ENCODE results near the gene CDH4. TPM values are rescaled to one million over a fixed set of nuclear protein-coding genes. Genes with fewer than 3 reads are reported as not detected.

Gene CDH4
- total RNA-seq, 1 experiment from 2014 or later: 3.8 TPM

DNA sequence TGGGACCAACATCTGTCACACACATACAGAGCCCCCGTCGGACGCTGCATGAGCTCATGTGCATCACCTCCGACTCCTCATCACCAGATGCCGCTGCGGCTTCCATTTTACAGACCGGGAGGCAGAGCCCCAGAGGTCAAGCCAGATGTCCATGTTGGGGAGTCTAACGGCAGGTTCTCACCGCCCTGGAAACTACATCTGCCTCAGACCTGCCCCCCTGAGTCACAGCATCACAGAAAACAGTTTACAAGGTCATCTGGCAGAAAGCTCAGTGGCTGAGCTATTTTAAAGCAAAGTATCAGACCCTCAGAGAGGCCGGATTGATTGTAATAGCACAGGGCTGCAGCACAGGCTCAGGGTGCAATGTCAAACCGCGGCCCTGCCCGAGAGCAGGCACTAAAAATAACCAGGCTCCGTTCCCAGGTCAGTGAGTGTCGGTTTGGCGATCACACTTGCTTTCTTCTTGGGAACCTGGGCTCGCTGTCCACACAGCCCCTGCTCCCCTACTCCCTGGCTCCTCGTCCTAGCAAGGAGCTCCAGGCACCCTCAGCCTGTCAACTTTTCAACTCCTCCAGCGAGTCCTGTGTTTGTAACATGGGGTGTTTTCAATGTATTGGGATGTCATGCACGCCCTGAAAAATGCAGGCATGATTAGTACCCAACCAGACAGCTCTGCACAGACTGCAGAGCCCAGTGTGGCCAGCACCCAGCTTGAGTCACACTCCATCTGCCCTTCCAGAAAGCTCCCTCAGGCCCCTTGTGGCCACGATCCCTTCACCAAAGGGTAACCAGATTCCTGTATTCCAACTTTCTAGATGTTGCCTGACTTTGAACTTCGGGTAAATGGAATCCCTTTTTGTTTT is 264.5 kb downstream of the CDH4 start:
- peak; percentile 39 for DNase-seq (ENCODE audit: low read depth)

DNA sequence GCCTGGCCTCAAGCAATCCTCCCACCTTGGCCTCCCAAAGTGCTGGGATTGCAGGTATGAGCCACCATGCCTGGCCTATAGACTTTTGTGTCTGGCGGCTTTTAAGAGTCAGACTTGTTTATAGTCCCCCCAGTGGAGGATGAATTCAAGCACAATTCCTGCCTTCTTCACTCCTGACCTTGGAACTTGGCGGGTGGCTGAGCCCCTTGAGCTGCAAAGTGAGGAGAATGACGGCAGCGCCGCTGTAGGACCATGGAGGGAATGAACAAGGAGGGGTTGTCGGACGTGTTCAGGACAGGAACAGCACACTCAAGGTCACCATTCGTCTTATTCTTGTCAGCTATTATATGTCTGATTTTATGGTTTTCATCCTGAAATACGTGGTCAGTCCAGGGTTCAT is 265.4 kb downstream of the CDH4 start:
- no peak for DNase-seq (ENCODE audit: low read depth)

DNA sequence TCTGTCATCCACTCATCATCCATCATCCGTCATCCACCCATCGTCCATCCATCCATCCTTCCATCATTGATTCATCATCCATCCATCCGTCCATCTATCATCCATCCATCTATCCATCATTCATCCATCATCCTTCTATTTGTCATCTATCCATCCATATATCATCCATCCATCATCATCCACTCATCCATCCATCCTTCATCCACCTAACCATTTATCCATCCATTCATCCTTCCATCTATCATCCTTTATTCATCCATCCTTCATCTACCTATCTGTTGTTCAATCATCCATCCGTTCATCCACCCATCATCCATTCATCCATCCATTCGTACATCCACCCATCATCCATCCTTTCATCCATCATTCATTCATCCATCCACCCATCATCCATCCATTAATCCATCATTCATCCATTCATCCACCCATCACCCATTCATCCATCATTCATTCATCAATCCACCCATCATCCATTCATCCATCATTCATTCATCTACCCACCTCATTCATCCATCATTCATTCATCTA is 266.4 kb downstream of the CDH4 start:
- DNase-seq (ENCODE audit: low read depth): no peak

DNA sequence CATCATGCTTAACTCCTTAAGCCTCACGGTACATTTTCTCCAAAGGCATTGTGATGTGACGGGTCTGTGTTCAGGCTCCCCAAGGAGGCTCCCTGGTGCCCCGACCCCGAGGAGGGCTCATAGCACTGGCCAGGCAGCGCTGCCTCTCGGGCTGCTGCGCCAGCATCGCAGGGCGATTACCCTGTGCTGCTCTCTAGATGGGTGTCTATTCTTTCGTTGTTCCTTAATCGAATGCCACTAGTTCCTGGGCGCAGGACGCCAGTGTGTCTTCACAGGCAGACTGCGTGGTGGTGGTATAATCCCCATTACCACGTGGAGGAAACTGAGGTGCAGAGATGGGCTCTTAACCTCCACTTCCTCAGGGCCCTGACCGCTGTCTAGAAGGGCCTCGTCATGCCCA is 267.4 kb downstream of the CDH4 start:
- DNase-seq (ENCODE audit: low read depth): no peak

DNA sequence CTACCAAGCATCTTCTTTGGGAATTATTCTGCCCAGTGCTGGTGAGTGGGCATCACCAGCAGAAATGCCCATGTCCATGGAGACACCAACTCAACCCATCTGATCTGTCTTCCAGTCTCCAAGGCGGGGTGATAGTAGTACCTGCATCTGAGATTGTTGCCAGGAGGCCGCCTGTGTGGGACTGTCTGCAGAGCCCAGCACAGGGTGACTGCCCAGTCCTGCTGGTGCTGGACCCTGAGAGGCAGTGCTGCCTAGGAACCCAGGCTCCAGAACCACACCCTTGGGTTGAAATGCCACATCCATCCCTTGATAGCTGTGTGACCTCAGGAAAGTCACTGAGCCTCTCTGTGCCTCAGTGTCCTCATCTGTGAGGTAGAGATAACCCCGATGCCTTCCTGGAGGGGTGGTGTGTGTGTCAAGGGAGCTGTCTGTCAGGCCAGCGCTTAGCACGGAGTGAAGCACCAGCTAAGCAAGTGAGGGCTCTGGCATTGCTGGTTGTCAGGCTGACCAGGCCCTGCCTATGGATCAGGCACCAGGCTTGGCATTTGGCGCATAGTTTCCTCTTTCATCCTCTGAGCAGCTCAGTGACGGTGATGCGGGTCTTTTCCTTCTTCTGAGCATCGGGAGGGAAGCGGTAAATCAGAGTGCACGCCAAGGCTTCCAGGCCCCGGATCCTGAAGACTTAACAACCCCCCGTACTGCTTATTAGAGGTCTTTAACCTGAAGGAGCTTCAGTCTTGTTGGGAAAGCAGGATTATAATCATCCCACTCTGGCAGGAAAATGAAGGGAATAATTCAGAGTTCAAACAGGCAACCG is 268.2 kb downstream of the CDH4 start:
- no peak for DNase-seq (ENCODE audit: low read depth)

GRCh38 chr20:61520893-61521460 is 268.9 kb downstream of the CDH4 start:
- DNase-seq (ENCODE audit: low read depth): peak; percentile 84

DNA sequence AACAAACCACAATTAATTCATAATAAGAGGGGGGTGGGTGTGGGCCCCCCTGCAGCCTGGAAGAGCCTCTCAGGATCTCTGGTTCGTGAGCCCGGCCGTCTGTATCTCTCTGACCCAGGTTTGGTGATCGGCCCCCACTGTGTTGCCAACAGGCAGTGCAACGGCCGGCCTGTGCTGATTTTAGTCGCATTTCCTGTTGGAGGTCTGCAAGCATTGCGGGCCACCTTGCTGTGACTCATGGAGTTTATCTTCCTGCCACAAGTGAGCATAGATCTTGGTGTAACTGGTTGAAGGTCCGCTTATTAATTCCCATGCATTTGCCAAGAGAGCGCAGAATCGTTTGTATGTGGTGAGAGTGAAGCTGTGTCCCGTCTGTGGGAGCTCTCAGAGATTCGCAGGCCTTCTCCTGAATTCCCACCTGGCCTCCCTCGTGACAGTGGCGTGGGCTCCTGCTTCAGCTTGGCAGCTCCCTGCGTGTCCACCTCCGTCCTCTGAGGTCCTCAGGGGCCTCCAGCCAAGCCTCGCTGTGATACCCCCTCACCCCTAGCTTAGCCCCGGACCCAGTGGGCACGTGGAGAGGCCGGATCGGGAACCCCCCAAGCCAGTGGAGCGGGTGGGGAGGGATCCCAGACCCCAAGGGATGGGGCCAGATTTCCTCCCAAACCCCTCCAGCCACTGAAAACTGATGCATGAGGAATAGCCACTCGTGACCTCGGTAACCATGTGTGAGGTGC is 269.8 kb downstream of the CDH4 start:
- peak; percentile 85 for DNase-seq (ENCODE audit: low read depth)

- no peak for DNase-seq (ENCODE audit: low read depth)
These were observed 270.5 kb downstream of the CDH4 start for GRCh38 chr20:61522498-61523090.

GRCh38 chr20:61523145-61523544 is 271.1 kb downstream of the CDH4 start:
- DNase-seq (ENCODE audit: low read depth): no peak

DNA sequence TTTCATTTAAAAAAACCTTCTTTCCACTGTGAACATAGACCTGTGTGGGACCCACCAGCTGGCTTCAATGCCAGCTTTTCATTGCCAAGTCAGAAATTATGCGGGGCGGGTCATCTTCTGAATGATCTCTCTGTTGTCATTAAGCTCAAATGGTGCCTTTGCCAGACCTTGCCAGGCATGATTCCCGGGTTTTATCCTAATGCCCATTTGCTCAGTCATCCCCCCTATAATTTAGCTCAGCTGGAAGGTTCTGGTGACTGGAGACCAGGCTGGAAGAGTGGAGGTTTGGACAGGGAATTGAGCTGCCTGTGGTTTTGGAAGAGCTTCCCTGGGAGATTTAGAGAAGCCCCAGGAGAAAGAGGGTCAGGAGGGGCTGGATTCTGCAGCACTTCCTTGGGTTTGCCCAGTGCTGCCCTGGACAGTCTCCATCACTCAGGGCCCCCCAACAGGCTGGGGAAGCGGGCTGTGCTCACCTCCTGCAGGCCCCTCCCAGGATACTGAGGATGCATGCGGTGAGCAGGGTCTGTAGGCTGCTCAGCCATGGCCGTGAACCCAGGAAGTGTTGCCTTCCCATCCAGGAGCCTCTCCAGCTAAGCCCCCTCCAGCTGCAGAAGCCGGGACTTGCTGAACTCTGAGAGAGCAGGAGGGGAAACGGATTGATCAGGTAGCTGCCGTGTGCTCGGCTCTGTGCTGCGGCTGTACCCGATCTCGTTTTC is 273.0 kb downstream of the CDH4 start:
- DNase-seq (ENCODE audit: low read depth): no peak

DNA sequence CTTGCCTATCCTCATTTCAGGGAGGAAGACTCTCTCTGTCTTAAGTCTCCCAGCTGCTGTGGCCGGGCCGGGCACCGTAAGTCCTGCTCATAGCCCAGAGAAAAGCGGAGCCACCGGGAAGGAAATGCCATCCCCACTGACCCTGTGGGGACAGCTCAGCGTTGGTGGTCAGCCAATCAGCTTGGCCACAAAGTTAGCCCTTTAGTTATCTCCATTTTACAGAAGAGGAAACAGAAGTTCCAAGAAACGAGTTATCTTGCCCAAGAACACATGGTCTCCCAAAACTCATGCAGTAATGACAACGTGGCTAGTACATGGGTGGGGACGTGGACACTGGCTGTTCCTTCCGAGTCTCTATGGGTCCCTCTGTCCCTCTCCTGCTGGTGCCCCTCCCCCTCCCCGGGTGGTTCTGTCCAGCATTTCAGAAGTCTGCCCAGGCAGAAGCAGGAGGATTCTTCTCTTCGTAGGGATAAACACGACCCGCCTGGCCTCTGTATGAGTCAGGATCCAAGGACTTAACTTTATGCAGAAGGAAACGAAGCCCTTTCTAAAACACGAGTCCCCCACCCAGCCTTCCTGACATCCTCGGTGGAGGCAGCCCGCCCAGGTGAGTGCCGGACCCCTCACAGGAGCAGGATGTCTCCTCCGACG is 273.8 kb downstream of the CDH4 start:
- peak; percentile 35 for DNase-seq (ENCODE audit: low read depth)

DNA sequence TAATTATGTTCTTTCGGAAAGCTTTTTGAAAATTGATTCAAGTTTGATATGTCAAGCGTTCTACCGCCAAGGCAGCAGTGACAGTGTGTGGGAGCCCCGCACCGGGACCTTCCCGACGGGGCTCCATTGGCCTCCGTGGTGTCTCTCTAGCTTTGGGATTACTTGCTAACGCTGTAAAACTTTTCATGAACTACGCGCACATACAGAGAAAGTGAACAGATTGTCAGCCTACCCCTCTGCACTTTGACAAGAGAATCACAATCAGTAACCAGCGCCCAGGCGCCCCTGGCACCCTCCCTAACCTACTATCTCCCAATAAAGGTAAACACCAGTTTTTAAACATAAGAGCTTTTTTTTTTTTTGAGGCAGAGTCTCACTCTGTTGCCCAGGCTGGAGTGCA is 274.8 kb downstream of the CDH4 start:
- DNase-seq (ENCODE audit: low read depth): no peak

DNA sequence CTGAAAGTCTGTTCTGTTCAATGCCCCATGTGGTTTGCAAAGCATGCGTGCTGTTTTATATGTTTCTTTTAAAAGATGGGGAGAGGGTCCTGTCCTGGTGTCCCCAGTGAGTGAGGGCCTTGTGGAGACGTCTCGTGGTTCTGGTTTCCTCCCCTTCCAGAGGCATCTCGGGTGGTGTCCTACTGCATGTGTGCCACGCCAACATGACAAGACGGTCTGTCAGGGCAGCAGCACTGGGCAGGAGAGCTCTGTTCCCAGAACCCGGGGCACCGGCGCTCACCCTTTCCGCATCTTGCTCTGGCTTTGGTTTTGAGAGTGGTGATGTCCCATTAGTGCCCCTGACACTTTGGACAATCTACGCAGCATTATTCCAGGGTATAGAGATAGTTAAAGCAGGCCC is 275.6 kb downstream of the CDH4 start:
- DNase-seq (ENCODE audit: low read depth): no peak

DNA sequence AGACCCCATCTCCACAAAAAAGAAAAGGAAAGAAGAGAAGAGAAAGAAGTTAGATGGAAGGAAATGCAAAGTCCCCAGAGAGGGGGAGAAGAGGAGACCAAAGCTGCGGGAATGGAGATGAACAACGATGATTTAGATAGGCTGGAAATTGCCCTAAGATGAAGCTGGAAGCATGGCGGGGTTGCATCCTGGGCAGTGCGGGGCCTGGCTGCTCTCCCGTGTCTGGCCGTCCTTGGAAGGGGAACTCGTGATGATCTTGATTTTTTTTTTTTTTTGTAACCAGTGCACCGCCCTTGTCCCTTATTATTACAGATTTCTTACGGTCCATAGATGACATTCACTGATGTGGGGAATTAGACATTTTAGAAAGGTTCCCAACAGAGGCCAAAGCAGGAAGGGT is 276.5 kb downstream of the CDH4 start:
- DNase-seq (ENCODE audit: low read depth): no peak

DNA sequence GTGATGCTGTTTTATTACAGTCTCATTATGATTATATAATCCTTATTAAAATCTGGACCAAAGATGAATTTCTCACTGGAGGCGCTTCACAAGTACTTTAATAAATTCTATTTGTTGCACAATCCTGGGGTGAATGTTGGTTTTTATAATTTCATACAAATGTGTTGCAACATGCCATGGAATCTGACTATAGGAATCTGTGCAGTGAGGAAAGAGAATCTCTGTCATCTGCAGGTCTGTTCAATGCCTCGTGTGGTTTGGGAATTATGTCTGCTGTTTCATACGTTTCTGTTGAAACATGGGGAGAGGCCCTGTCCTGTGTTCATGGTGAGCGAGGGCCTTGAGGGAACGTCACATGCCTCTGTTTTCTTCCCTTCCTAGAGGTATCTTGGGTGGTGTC is 277.3 kb downstream of the CDH4 start:
- DNase-seq (ENCODE audit: low read depth): no peak

GRCh38 chr20:61531553-61532345 is 279.7 kb downstream of the CDH4 start:
- peak; percentile 90 for DNase-seq (ENCODE audit: low read depth)

- DNase-seq (ENCODE audit: low read depth): no peak
These were observed 280.7 kb downstream of the CDH4 start for GRCh38 chr20:61532736-61533135.

GRCh38 chr20:61533231-61533631 is 281.2 kb downstream of the CDH4 start:
- no peak for DNase-seq (ENCODE audit: low read depth)

DNA sequence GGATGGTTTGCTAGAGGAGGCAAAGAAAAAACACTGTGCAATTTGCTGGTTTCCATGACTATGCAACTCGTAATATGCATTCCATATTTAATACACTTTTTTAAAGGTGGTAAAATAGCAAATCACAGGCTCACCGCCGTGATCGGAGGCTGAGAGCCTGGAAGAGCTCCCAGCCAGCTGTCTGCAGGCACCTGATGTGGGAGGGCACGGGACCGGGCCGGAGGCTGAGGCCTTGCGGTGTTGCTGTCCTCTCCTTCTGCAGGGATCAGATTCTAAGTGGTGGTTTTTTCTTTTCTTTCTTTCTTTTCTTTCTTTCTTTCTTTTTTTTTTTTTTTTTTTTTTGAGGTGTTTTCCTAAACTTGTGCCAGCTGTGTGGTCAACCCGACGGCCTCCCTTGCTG is 282.3 kb downstream of the CDH4 start:
- no peak for DNase-seq (ENCODE audit: low read depth)

Data from Daoy (cell line).